GM18519 (cell line): ENCODE measurements around the gene SGPL1.

ENCODE experiments used
- ATAC-seq: cut with Tn5 transposase; IDR thresholded peaks from one replicate; pipeline ENCODE4 v1.9.1; 2021; ENCODE audit warnings: mild to moderate bottlenecking, moderate library complexity; ENCODE audit not compliant: unreplicated experiment, low FRiP score

SGPL1 gene

DNA sequence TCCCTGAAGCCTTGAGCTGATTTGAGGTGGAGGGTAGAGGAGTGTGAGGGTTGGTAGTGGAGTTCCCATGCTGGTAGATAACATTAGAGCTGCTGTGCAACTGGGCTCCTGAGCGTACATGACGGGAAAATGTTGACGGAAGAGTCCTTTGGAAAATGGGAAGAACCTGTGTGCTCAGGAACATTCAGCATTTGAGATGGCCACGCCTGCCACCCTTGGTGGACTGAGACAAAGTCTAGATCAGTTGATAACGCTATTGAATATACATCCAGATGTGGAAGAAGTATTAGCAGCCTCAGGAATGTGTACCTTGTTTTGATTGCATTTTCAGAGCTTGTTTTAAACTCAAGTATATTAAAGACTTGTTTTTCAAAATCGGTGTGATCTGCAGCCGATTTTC is 56.5 kb downstream of the SGPL1 start:
- no peak for ATAC-seq

DNA sequence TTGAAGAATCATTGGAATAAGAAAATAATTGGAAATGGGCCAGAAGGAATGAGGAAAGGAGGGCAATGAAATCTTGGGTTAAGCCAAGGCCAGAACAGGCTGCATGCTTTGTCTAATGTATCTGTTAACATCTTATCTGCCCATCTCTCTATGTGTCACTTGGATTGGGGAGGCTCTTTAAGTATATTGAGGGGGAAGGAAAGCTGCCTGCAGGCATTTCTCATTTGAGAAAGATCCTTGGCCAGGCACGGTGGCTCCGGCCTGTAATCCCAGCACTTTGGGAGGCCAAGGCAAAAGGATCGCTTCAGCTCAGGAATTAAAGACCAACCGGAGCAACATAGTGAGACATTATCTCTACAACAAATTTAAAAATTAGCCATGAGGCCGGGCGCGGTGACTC is 58.3 kb downstream of the SGPL1 start:
- no peak for ATAC-seq

DNA sequence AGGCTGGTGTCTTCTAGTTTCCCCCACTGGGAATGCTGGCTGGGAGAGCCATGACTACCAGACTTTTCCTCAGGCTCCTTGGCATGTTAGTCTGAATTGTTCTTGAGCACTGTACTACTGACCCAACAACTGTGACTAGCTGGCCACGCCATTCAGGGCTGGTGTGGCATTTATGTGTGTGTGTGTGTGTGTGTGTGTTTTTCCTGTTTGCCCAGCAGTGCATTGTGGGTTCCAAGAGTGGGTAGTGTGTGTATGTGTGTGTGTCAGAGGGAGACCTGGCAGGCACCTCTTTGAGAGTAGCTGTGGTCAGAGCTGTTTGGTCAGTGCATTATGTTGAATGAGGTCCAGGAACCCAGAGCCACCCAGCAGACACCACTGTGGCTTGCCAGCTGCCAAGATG is 63.5 kb downstream of the SGPL1 start:
- no peak for ATAC-seq

DNA sequence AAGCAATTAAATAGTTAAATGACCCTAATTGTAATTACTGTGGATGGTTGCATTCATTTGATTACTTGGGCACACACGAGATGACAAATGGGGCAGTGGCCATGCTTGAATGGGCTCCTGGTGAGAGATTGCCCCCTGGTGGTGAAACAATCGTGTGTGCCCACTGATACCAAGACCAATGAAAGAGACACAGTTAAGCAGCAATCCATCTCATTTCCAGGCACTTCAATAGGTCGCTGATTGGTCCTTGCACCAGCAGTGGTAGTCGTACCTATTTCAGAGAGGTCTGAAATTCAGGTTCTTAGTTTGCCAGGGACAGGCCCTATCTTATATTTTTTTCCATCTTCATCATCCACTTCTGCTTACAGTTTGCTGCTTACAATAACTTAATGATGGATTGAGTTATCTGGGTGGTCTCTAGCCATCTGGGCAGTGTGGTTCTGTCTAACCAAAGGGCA is 64.4 kb downstream of the SGPL1 start:
- no peak for ATAC-seq

DNA sequence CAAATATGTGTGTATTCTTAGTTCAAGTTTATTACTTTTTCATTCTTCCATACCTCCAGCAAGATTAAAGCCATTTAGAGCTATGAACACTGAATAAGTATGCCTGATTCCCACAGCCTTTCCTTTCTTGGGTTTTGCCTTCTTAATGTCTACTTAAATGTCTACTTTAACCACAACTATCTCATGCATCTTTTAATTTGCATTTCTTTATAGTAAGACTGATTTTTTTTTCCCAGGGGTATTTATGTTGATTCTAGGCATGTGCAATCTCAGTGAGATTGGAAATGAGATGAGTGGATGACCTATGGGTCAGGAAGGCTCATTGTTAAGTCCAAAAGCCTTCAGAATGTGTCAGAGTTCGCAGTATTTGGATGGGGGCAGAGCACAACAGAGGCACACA is 69.0 kb downstream of the SGPL1 start:
- ATAC-seq, result no peak

DNA sequence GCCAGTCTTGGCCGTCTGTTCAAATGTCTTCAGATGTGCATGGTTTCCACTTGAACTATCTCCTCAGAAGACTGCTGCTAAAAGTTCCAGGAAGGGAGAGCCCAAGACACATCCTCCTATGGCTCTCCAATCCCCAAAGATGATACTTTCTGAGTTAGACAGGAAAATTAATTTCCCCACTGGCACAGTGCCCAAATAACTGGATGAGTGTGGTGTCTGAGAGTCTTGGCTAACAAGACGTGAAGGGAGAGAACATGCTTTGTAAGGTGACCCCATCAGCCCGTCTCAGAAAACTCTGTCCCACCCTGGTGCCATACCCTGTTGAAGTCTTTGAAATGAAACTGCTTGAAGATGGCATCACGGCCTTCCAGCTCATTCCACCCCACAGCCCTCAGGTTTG is 69.7 kb downstream of the SGPL1 start:
- ATAC-seq, result no peak

DNA sequence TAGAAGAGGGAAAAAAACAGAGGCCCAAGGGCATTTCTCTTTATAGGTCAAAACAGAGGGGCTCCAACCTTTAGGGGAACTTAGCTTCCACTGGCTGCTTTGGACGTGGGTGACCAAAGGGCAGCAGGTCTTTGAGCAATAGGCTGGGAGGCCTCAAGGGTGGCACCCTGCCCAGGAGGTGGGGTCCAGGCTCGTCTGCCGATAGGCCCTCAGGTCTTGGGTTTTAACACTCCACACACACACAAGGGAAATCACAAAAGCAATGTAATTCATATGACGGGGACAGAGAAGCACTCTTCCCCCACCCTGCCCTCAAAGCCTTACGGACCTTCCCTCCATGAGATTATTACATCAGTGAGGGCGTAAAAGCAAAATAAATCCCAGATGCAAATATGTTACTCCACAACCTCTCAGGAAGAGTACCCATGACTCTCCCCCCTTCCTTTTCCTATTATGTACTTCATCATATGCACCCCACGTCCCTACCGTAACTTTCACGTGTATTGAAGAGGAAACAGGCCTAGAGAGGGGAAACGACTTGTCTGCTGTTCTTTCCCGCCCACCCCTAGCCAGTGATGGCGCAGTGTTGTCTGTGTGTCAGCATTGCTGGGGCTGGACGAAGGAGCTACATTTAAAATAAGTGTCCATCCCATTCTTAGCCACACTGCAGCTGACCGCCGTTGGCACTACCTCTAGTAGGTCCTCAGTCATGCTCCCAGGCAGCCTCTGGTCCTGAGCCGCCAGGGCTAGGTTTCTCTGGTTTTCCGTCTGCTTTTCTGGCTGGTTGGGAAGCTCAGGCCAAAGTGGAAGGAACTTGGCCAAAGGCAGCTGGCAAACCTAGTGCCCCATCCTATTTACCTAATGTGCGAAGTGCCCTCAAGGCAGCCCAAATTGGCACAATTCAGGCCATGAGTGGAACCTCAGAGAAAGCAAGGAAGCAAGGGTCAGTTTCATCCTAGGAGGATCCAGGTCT is 70.5 kb downstream of the SGPL1 start:
- ATAC-seq, result no peak

DNA sequence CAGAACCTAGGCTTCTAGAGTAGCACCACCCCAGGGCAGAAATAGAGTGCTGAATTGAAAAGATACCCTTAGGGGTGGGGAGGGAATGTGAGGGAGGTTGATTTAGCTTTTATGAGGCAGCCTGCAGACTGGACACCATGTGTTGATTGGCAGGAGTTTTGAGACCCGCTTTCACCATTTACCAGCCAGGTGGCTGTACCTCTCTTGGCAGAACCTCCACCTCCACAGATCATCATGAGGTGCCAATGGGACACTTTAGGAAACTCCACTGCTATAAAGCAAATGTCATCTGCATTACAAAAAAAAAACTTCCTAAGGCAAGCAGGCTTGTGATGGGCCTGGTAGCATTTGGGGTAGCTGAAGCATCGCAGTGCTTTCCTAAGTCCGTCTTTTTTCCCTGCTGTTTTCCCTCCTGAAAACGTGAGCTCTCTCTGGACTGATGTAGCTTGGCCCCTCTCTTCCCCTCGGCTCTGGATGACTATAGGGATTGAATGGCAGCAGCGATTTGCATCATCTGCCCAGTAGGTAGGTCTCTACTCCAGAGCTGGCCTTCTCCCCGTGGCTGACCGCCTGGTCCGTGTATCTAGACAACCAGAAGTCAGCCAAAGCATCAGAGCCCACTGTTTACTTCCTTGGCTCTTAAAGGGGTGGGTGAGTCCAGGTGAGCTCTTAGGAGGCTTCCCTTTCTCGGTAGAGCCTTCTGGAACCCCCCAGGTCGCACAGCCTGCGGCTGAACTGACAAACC is 71.3 kb downstream of the SGPL1 start:
- ATAC-seq, result no peak

DNA sequence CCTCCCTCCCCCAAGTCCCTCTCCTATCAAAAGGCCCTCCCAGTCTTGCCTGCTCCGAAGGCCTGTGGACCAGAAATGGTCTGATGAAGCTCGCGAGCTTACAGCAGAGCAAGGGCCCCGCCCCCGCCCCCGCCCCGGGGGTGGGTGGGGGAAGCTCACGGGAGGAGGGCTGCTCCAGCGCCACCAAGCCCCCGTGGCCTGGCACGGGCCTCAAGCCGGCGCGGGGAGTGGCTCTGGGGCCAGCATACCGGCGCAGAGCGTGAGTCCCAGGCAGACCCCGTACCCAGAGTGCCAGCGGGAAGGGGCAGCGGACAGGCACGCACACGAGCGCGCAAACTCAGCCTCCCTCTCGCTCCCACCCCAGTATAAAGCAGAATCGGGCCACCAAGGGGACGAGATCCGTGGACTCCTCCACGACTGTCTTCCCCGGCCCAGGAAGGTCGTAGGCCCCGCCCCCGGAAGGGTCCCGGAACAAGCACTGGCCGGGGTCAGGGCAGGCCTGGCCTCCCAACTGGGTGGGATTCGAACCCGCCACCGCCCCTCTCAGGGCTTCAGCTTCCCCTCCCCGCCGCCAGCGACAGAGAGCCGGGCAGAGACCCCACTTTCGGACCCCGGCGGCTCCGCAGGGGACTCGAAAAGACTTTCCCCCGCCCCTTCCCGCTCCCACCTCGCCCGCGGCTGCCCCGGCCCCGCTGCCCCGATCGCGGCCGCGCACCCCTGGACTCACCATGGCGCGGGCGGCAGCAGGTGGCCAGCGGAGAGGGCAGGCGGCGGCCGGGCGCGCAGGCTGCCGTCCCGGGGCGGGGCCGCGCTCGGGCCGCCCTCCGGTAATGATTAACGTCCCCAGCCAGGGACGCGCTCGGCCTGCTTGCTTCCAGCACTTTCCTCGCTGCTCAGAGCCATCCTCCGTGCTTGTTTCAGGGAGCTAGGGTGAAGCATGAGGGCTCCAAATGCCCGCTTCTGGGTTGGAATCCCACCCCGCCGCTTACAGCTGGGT is 72.4 kb downstream of the SGPL1 start, which contains the start of gene PCBD1:
TSS of gene PCBD1 (minus strand) at position 762 of the 997 bp plus-strand sequence. CDS start at position 730, 32 bp downstream.
- peak; percentile 43 for ATAC-seq

DNA sequence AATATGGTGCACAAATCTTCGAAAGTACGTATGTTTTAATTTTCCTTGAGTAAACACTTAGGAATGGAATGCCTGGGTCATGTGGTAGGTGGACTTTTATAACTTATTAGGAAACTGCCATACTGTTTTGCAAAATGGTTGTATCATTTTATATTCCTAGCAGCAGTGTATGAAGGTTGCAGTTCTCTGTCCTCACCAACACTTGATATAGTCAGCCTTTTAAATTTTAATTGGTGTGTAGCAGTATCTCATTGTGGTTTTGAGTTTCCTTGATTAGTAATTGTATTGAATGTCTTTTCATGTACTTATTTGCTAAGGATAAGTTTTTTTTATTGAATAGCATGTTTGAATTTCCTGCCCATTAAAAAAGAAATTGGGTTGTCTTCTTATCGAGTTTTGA is 73.5 kb downstream of the SGPL1 start:
- ATAC-seq, result no peak

DNA sequence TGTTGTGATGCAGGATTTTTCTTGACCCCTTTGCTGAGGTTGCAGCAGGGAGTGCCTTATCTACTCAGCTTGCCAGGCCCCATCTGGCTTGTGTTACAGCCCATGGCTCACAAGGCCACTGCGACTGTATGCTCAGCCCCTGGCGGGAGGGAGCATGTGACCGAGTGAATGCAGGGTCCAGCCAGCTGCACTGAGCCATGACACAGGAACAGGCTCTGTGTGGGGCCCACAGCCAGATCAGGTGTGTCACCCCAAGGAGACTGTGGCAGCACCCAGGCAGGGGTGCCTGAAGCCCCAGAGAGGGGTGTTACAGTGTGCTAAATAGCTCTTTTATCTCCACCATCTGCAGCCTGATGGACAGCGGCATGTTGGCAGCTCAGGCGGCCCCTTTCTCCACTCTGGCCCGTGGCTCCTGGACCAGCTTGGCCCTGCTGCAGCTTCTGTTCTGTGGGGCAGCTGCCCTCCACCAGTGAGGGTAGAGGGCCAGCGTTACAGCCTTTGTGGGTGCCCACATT is 75.2 kb downstream of the SGPL1 start:
- ATAC-seq, result no peak

DNA sequence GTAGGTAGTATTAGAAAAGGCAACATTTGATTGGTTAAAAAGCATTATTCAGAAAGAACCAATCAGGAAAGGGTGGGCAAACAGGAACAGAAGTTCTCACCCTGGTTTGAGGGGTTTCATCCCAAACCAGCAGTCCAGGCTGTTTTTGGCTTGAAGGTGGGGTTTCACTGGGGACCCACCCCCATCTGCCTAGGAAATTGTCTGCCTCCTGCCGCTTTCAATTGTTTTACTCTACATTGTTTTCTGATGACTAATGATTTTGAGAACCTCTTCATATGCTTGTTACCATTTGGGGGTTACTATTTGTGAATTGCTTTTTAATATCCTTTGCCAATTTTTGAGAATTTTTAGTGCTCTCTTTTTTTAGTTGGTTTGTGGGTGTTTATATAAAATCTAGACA is 75.9 kb downstream of the SGPL1 start:
- ATAC-seq, result no peak

DNA sequence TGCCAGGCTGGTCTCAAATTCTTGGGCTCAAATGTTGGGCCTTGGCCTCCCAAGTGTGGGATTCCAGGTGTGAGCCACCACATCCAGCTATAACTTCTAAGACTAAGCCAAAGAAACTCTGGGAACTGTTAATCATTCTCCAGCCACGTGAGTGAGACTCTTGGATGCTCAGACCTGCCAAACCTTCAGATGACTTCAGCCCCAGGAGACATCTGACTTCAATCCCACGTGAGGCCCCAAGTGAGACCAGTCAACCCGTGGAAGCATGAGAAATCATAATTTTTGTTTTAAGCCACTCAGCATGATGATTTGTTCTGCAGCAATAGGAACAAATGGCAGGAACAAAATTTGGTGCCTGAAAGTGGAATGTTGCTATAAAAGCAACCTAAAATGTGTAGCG is 76.9 kb downstream of the SGPL1 start:
- no peak for ATAC-seq

DNA sequence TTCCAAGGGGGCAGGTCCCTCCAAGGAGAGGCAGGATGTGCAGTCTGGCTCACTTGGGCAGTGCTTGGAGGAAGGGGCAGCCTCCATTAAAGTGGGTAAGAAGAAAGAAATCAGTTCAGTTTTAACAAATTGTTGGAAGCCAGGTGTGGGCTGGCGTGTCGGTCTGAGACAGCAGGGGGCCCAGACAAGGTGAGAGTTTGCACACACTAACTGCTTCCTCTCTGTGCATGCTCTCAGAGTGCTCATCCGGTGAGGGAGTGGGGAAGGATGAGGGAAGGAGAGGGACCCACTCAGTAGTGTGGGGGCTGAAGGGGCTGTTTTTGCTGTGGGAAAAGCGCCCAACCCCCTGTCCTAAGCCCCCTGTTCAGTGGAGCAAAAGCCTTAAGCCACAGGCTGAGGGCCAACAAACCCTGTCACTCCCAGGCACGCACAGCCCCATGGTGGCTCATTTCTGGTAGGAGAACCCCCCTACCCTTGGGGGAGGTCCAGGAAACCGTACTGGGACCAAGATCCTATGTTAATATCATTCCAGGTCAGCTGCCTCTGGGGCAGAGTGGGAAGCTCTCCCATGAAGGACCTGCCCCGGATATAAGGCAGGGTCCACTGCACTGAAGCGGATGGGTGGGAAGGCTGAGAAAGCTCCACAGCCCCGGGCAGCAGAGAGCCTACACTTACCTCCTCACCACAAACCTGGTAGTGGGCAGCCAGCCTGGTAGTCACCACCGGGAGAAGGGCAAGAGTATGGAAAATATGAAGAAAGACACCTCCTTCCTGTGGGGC is 77.7 kb downstream of the SGPL1 start:
- no peak for ATAC-seq

DNA sequence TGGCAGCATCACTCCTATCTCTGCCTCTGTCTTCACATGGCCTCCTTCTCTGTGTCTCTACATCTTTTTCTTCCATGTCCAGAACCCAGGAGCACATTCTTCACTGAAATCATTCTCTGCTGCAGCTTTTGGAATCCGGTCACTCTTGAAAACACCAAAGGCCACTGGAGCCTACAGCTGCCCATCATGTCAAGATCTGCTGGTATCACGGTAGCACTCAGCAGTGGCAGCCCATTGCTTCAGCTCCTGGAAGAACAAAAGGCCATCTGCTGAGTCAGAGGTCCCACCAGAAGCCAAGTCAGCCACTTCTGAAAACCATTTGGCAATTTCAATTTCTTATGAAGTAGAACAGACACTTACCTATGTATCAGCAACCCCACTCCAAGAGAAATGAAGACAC is 78.7 kb downstream of the SGPL1 start:
- no peak for ATAC-seq

DNA sequence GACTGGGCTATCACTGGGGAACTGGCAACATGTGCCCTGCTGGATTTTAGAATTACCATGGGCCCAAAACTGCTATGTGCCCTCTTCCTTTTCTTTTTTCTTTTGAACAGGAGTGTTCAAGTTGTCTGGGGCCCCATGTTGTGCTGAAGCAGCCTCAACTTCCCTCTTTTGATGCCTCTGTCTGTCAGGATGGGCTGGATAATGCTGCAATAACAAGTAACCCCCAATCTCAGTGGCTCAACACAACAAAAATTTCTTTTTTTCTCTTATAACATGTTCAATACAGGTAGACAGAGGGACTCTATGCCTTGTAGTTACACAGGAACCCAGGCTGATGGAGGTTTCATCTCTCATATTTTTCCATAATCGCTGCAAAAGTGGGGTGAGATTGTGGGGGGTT is 80.8 kb downstream of the SGPL1 start:
- ATAC-seq, result no peak

DNA sequence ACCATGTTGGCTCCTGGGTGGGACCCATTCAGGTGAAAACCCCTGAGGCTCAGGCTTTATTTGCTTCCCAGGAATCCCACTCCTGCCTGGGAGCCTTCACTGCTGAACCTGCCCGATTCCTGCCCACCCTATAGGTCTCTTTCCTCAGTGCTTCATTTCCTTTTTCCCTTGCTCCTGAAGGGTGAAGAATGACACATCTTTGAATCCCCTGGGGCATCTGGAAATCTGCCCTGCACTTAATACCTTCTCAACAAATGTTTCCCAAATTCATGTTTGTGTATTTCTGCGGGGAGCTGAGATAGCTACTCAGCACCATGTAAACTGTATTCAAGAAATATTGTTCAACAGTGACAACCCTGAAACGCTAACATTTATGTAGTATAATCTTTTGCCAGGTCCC is 82.9 kb downstream of the SGPL1 start:
- ATAC-seq, result no peak

DNA sequence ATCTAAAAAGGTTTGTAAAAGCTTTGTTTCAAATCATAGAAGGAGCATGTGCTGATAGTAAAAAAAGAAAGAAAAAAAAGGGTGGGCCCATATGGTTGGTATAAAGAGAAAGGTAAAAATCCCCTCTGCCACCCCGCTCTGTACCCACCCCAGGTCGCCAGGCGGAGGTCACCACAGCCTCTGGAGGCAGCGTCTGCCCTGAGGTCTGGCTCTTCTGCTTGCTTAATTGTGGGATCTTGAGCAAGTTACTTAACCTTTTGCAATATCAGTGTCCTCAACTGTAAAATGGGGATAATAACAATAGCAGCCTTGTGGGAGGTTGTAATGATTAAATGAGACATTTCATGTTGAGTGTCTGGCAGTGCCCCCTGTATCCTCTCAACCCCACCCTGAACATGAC is 83.3 kb downstream of the SGPL1 start:
- no peak for ATAC-seq

DNA sequence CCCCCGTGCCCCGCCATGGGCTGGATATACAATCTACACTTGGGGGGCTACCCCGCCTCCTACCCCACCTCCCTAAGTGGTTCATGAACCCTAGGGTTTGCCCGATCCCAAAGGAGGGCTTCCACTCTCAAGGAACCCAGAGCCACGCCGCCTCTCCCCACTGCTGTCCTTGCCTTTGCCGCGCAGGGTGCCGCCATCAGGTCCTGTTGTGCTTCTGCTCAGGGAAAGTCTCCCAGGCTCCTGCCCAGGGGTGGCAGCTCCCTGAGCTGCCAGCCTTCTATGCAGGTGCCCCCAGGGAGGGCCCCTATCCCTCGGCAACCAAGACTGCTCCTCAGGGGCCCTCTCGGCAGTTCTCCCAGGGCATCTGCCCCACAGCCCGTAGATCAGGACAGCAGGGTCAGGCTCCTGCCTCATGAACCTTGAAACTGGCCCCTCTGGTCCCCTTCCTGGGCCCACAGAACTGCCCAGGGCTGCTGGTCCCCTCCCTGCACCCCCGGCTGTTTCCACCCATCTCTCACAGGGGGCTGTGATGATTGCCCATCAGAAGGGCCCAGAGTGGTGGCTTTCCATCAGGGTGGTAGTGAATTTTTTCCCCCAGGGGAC is 85.6 kb downstream of the SGPL1 start:
- ATAC-seq, result no peak
